ENCODE results near the gene FEZF1.
A peak's percentile ranks its signal among the peaks of the same experiment; 100 is the strongest.
"Not testable (repeated sequence)": the region's sequence is repeated elsewhere in the genome, so short reads cannot be mapped to it uniquely, and the experiment has no call there.

FEZF1 gene

DNA sequence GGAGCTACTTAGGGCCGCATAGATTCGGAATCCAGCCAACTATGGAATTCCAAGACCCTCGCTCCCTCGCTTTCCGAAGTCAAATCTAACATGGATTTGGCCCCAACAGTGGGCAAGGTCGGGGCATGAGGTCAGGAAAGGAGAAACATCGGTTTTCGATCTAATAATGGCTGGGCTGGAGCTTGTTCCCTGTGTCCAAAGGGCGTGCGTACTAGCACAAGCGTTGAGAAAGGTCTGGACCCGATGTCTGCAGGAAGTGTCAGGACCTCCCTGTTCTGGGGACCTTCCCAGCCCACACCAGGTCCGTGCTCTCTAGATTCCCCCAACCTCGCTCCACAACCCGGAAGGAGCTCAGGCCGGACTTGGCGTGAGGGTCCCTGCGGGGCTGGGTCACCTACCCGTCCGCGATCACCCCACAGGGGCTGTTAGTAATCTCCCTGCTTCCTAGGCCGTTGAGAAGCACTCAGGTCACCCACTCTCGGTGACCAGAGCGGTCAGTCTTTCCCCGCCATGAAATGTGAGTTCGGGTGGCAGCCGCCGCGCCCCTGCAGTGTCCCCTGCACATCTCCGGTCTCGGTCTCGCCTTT lies 4.8 kb downstream of the FEZF1 start:
- Histone ChIP-seq H3K4me1 (ENCODE audit: control insufficient read depth in 1 of 2, insufficient read depth in 2 of 2, low read length in 2 of 2) (peaks cover 0 to 30% of the 10 kb centered on the region in 2 donors), H3K36me3 (ENCODE audit: control insufficient read depth in 1 of 2, insufficient read depth in 2 of 2, low read length in 2 of 2) (no peaks in the 10 kb centered on the region), H3K27ac (ENCODE audit: low read length) (no peak overlapping the region), H3K27me3 (ENCODE audit: low read depth, low read length) (peaks cover 56% of the 10 kb centered on the region), H3K4me3 (ENCODE audit: low read depth in 1 of 2, low read length in 2 of 2) (peak overlapping the region in 1 of 2 donors; percentile 33), H3K9me3 (ENCODE audit: control insufficient read depth in 1 of 2, low read length in 2 of 2) (no peaks in the 10 kb centered on the region)

DNA sequence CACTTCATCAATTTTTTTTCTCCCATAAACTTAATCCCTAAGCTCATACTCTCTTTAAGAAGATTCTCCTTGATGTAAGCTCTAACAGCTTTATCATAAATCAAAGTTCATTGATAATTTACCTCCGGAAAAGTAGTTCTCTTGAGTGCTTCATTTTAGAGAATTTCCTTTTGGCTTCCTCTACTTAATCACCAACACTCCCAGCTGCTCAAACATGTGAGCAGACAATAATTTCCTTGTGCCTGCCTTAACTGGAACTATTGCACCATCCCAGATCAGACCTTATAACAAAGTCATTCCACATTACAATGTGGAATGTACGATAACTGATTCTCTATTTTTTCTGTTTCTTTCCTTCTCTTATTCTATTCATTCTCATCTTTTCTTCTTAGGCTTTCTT lies 5.9 kb downstream of the FEZF1 start:
- H3K9me3 ChIP-seq (ENCODE audit: control insufficient read depth in 1 of 2, low read length in 2 of 2): no peaks in the 10 kb centered on the region
- H3K4me1 ChIP-seq (ENCODE audit: control insufficient read depth in 1 of 2, insufficient read depth in 2 of 2, low read length in 2 of 2): peaks cover 0 to 20% of the 10 kb centered on the region in 2 donors
- no peaks in the 10 kb centered on the region for H3K36me3 ChIP-seq (ENCODE audit: control insufficient read depth in 1 of 2, insufficient read depth in 2 of 2, low read length in 2 of 2)
- peaks cover 45% of the 10 kb centered on the region for H3K27me3 ChIP-seq (ENCODE audit: low read depth, low read length)
- H3K4me3 ChIP-seq (ENCODE audit: low read depth in 1 of 2, low read length in 2 of 2): no peak overlapping the region
- H3K27ac ChIP-seq (ENCODE audit: low read length): no peak overlapping the region

DNA sequence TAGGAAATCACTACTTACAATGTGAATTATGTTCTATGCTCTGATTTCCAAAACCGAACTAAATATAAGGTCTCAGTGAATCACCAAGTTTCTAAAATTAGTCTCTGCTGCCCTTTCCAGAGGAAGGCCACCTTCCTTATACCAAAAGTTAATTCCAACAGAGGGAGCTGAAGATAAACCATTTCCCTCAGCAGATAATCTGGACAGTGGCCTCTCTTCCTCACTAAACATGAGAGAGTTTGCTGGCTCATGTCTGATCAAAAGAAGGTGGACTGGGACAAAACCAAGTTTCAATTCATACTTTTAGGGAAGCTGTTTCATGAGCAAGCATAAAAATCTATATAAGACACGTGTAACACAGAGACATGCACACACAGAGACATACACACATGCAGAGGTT lies 6.4 kb downstream of the FEZF1 start:
- H3K27me3 ChIP-seq (ENCODE audit: low read depth, low read length): peaks cover 43% of the 10 kb centered on the region
- peaks cover 0 to 19% of the 10 kb centered on the region in 2 donors for H3K4me1 ChIP-seq (ENCODE audit: control insufficient read depth in 1 of 2, insufficient read depth in 2 of 2, low read length in 2 of 2)
- H3K27ac ChIP-seq (ENCODE audit: low read length): no peak overlapping the region
- no peaks in the 10 kb centered on the region for H3K36me3 ChIP-seq (ENCODE audit: control insufficient read depth in 1 of 2, insufficient read depth in 2 of 2, low read length in 2 of 2)
- no peaks in the 10 kb centered on the region for H3K9me3 ChIP-seq (ENCODE audit: control insufficient read depth in 1 of 2, low read length in 2 of 2)
- H3K4me3 ChIP-seq (ENCODE audit: low read depth in 1 of 2, low read length in 2 of 2): no peak overlapping the region

DNA sequence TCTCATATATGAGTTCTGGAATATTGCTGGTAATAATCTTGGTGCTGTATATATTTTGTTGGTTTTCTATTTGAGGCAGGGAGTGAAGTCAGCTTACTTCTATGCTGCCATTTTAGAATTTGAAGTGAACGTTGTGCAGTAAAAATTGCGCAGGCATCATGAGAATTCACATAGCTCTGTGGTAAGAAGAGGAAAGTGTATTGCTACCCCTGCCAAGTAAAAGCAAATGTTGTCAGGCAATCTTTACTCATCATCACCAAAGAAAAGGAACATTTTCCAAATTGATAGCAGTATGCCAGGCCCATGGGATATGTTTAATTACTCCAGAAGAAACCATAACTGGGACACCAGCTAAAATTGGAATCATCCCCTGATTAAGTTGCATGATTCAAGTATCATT lies 13.4 kb downstream of the FEZF1 start:
- no peaks in the 10 kb centered on the region for H3K4me1 ChIP-seq (ENCODE audit: control insufficient read depth in 1 of 2, insufficient read depth in 2 of 2, low read length in 2 of 2)
- H3K4me3 ChIP-seq (ENCODE audit: low read depth in 1 of 2, low read length in 2 of 2): no peak overlapping the region
- H3K9me3 ChIP-seq (ENCODE audit: control insufficient read depth in 1 of 2, low read length in 2 of 2): peaks cover 0 to 14% of the 10 kb centered on the region in 2 donors
- H3K36me3 ChIP-seq (ENCODE audit: control insufficient read depth in 1 of 2, insufficient read depth in 2 of 2, low read length in 2 of 2): no peaks in the 10 kb centered on the region
- H3K27ac ChIP-seq (ENCODE audit: low read length): no peak overlapping the region
- no peaks in the 10 kb centered on the region for H3K27me3 ChIP-seq (ENCODE audit: low read depth, low read length)

DNA sequence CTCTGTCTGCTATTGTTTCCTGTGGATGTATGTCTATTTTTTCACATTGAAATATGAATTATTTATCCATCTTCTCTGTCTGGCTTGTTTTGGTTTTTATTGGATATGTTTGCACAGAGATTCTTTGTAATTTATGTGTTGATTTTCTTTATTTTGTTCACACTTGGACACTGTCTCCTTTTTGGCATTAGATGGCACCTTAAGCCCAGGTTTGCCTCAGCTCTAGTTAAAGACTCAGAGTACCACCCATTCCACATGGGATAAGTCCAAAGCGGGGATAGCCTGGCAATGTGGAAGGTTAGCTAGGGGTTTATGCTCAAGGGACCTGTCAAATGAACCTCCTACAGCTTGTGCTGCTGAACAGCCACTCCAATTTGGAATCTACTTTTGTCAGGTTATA lies 14.1 kb downstream of the FEZF1 start:
- H3K36me3 ChIP-seq (ENCODE audit: control insufficient read depth in 1 of 2, insufficient read depth in 2 of 2, low read length in 2 of 2): no peaks in the 10 kb centered on the region
- H3K27me3 ChIP-seq (ENCODE audit: low read depth, low read length): no peaks in the 10 kb centered on the region
- no peaks in the 10 kb centered on the region for H3K4me1 ChIP-seq (ENCODE audit: control insufficient read depth in 1 of 2, insufficient read depth in 2 of 2, low read length in 2 of 2)
- peaks cover 0 to 14% of the 10 kb centered on the region in 2 donors for H3K9me3 ChIP-seq (ENCODE audit: control insufficient read depth in 1 of 2, low read length in 2 of 2)
- H3K4me3 ChIP-seq (ENCODE audit: low read depth in 1 of 2, low read length in 2 of 2): no peak overlapping the region
- no peak overlapping the region for H3K27ac ChIP-seq (ENCODE audit: low read length)

DNA sequence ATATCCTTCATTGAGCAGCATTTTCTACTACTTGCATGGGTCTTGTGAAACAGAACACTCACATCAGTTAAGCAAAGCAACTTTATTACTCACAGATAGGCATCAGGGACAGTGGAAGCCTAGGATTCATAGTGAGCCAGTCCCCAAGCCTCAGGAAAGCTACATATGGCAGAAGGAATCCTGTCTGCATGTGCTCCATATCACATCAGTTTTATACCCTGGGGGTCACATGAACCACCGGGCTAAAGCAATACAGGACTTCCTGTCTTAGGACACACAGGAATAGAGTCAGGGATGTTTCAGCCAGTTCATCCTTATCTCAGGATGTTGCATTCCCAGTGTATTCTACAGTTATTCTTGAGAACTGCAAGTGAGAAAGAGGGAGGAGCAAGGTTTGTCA lies 15.1 kb downstream of the FEZF1 start:
- H3K9me3 ChIP-seq (ENCODE audit: control insufficient read depth in 1 of 2, low read length in 2 of 2): peaks cover 0 to 14% of the 10 kb centered on the region in 2 donors
- no peaks in the 10 kb centered on the region for H3K4me1 ChIP-seq (ENCODE audit: control insufficient read depth in 1 of 2, insufficient read depth in 2 of 2, low read length in 2 of 2)
- no peaks in the 10 kb centered on the region for H3K27me3 ChIP-seq (ENCODE audit: low read depth, low read length)
- no peak overlapping the region for H3K4me3 ChIP-seq (ENCODE audit: low read depth in 1 of 2, low read length in 2 of 2)
- no peaks in the 10 kb centered on the region for H3K36me3 ChIP-seq (ENCODE audit: control insufficient read depth in 1 of 2, insufficient read depth in 2 of 2, low read length in 2 of 2)
- no peak overlapping the region for H3K27ac ChIP-seq (ENCODE audit: low read length)

DNA sequence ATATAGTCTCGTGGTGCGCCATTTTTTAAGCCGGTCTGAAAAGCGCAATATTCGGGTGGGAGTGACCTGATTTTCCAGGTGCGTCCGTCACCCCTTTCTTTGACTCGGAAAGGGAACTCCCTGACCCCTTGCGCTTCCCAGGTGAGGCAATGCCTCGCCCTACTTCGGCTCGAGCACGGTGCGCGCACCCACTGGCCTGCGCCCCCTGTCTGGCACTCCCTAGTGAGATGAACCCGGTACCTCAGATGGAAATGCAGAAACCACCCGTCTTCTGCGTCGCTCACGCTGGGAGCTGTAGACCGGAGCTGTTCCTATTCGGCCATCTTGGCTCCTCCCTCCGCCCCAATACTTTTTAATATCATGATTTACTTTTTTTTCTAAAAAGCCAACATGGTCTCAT lies 19.9 kb downstream of the FEZF1 start:
- H3K27ac ChIP-seq (ENCODE audit: low read length); H3K27me3 ChIP-seq (ENCODE audit: low read depth, low read length); H3K4me3 ChIP-seq (ENCODE audit: low read depth in 1 of 2, low read length in 2 of 2); H3K4me1 ChIP-seq (ENCODE audit: control insufficient read depth in 1 of 2, insufficient read depth in 2 of 2, low read length in 2 of 2); H3K36me3 ChIP-seq (ENCODE audit: control insufficient read depth in 1 of 2, insufficient read depth in 2 of 2, low read length in 2 of 2); H3K9me3 ChIP-seq (ENCODE audit: control insufficient read depth in 1 of 2, low read length in 2 of 2): not testable (repeated sequence)

DNA sequence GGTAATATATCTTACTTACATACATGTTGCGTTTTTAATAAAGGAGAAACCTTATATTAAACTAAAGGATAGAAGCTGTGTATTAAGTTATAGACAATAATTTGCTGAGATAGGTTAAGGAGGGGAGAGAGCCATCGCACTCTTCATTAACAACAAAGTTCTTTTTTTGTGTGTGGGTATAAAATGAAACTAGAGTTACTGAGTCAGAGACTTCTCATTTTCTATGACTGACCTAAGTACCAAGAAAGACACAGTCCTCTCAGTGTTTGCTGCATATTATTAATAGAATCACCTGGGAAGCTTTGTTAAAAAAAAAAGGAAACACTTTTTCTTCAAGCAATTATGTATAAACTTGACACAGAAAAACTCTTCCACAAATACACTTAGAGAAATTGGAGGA lies 31.4 kb downstream of the FEZF1 start:
- no peak overlapping the region for H3K27ac ChIP-seq (ENCODE audit: low read length)
- no peaks in the 10 kb centered on the region for H3K36me3 ChIP-seq (ENCODE audit: control insufficient read depth in 1 of 2, insufficient read depth in 2 of 2, low read length in 2 of 2)

DNA sequence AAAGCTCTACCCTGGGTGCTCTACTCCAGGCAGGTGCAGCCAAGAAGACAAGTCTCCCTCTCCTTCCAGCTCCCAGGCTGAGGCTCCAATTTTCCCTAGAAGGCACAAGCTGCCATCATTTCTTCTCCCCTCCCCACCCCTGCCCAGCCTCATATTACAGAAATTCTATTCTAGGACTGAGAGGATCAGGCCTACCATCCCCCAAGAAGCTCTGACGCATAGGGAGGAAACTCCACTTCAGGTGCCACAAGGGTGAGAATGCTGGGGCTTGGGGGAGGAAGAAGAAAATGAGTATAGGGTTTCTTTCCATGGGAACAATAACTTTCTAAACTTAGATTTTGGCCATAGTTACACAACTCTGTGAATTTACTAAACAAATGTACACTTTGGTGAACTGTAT lies 35.3 kb downstream of the FEZF1 start:
- Histone ChIP-seq H3K9me3 (ENCODE audit: control insufficient read depth in 1 of 2, low read length in 2 of 2) (no peaks in the 10 kb centered on the region), H3K27me3 (ENCODE audit: low read depth, low read length) (no peaks in the 10 kb centered on the region), H3K36me3 (ENCODE audit: control insufficient read depth in 1 of 2, insufficient read depth in 2 of 2, low read length in 2 of 2) (no peaks in the 10 kb centered on the region), H3K4me3 (ENCODE audit: low read depth in 1 of 2, low read length in 2 of 2) (no peak overlapping the region), H3K27ac (ENCODE audit: low read length) (no peak overlapping the region), H3K4me1 (ENCODE audit: control insufficient read depth in 1 of 2, insufficient read depth in 2 of 2, low read length in 2 of 2) (no peaks in the 10 kb centered on the region)

More for the DNA sequence above, 31.4 kb downstream of the FEZF1 start:
- Histone ChIP-seq H3K4me3 (ENCODE audit: low read depth in 1 of 2, low read length in 2 of 2) (no peak overlapping the region), H3K4me1 (ENCODE audit: control insufficient read depth in 1 of 2, insufficient read depth in 2 of 2, low read length in 2 of 2) (no peaks in the 10 kb centered on the region), H3K27me3 (ENCODE audit: low read depth, low read length) (no peaks in the 10 kb centered on the region), H3K9me3 (ENCODE audit: control insufficient read depth in 1 of 2, low read length in 2 of 2) (no peaks in the 10 kb centered on the region)

DNA sequence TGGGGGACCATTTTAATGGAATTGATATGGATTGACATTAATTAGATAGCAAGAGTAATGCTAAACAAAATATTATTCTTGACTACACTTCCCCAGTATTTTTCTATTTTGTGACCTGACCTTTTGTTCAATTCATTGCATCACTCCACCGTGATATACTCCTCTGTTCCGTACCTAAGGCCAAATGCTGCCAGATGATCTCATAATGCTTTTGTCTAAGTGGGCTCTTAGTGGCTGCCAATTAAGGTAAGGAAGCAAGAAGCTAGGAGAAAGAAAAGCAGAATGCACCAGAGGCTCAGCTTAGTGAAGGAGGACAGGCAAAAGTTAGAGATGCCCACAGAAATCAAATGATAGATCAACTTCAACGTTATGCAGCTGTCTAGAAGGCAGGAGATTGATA lies 36.4 kb downstream of the FEZF1 start:
- Histone ChIP-seq H3K36me3 (ENCODE audit: control insufficient read depth in 1 of 2, insufficient read depth in 2 of 2, low read length in 2 of 2) (no peaks in the 10 kb centered on the region), H3K27me3 (ENCODE audit: low read depth, low read length) (no peaks in the 10 kb centered on the region), H3K4me3 (ENCODE audit: low read depth in 1 of 2, low read length in 2 of 2) (no peak overlapping the region), H3K27ac (ENCODE audit: low read length) (no peak overlapping the region), H3K9me3 (ENCODE audit: control insufficient read depth in 1 of 2, low read length in 2 of 2) (no peaks in the 10 kb centered on the region), H3K4me1 (ENCODE audit: control insufficient read depth in 1 of 2, insufficient read depth in 2 of 2, low read length in 2 of 2) (no peaks in the 10 kb centered on the region)

DNA sequence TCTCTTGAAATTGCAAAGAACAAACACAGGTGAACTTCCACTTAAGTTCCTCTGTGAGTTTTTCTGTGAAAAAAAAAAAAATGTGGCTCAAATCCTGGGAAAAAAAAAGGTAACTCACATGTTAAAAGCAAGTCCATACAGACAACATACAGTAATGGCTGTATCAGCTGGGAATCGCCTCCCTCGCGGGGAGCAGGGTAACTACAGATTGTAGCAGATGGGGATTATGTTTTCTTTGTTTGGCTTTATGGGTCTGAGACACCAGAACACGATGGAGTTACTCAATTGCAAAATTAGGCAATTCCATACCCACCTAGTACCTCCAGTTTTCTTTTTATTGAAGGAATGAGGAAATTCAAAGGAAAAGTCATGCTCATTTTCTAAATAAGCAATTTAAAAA lies 42.3 kb downstream of the FEZF1 start:
- H3K9me3 ChIP-seq (ENCODE audit: control insufficient read depth in 1 of 2, low read length in 2 of 2): no peaks in the 10 kb centered on the region
- H3K27me3 ChIP-seq (ENCODE audit: low read depth, low read length): peaks cover 5% of the 10 kb centered on the region
- no peaks in the 10 kb centered on the region for H3K4me1 ChIP-seq (ENCODE audit: control insufficient read depth in 1 of 2, insufficient read depth in 2 of 2, low read length in 2 of 2)
- no peak overlapping the region for H3K27ac ChIP-seq (ENCODE audit: low read length)
- no peak overlapping the region for H3K4me3 ChIP-seq (ENCODE audit: low read depth in 1 of 2, low read length in 2 of 2)
- H3K36me3 ChIP-seq (ENCODE audit: control insufficient read depth in 1 of 2, insufficient read depth in 2 of 2, low read length in 2 of 2): no peaks in the 10 kb centered on the region

DNA sequence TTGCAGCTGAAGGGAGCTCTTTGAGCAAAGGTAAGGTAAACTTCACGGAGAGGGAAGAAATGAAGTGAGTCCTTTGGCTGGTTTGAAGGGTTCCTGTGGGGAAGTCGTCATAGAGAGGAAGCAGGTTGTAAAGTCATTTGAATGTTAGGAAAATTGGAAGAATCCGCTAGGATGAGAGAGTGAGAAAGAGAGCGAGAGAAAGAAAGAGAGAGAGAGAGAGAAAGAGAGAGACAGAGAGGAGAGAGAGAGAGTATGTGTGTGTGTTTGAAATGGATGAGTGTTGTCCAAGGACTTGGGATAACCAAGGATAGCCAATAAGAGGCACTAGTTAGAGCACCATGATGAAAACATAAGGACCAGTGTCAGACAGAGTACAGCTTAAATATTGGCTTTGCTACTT lies 43.1 kb downstream of the FEZF1 start:
- Histone ChIP-seq H3K36me3 (ENCODE audit: control insufficient read depth in 1 of 2, insufficient read depth in 2 of 2, low read length in 2 of 2) (no peaks in the 10 kb centered on the region), H3K4me3 (ENCODE audit: low read depth in 1 of 2, low read length in 2 of 2) (no peak overlapping the region), H3K4me1 (ENCODE audit: control insufficient read depth in 1 of 2, insufficient read depth in 2 of 2, low read length in 2 of 2) (no peaks in the 10 kb centered on the region), H3K27ac (ENCODE audit: low read length) (no peak overlapping the region), H3K9me3 (ENCODE audit: control insufficient read depth in 1 of 2, low read length in 2 of 2) (no peaks in the 10 kb centered on the region), H3K27me3 (ENCODE audit: low read depth, low read length) (peaks cover 5% of the 10 kb centered on the region)
